Mesenchymal stem cell (in vitro differentiated cells and primary cell): ENCODE measurements around the gene ITGAL.

Source experiments
- DNase-seq: peaks from one replicate; pipeline ENCODE4 v3.0.0-alpha.2; 2013
- H2AFZ ChIP-seq: one replicate; pipeline ENCODE4 v1.6.1; 2013; ENCODE audit warnings: low read depth, mild to moderate bottlenecking, control low read depth, inconsistent platforms, low read length, moderate library complexity
- H2AK5ac ChIP-seq: 2 replicates; pipeline ENCODE4 v1.6.1; 2013; ENCODE audit warnings: low read length, moderate library complexity, mild to moderate bottlenecking, inconsistent platforms; ENCODE audit not compliant: severe bottlenecking
- H2BK120ac ChIP-seq: one replicate; pipeline ENCODE4 v1.6.1; 2013; ENCODE audit warnings: low read depth, mild to moderate bottlenecking, inconsistent platforms, low read length, moderate library complexity
- H2BK12ac ChIP-seq, 2 experiments: one replicate each; pipeline ENCODE4 v1.6.1; 2013; ENCODE audit warnings: inconsistent platforms in 2 of 2, low read length in 2 of 2, mild to moderate bottlenecking in 2 of 2, moderate library complexity in 2 of 2, control low read depth in 1 of 2
- H2BK15ac ChIP-seq: one replicate; pipeline ENCODE4 v1.6.1; 2013; ENCODE audit warnings: mild to moderate bottlenecking, low read depth, inconsistent platforms; ENCODE audit not compliant: poor library complexity, severe bottlenecking
- H2BK5ac ChIP-seq: 2 replicates; pipeline ENCODE4 v1.6.1; 2013; ENCODE audit warnings: low read depth, mild to moderate bottlenecking, low read length, control low read depth, inconsistent platforms; ENCODE audit not compliant: poor library complexity, severe bottlenecking
- H3K14ac ChIP-seq, 2 experiments: one replicate each; pipeline ENCODE4 v1.6.1; 2013; ENCODE audit warnings: inconsistent platforms in 2 of 2, low read length in 2 of 2, control low read depth in 1 of 2, mild to moderate bottlenecking in 1 of 2, moderate library complexity in 1 of 2
- H3K18ac ChIP-seq, 2 experiments: one replicate each; pipeline ENCODE4 v1.6.1; 2013; ENCODE audit warnings: inconsistent platforms in 2 of 2, low read length in 2 of 2, control low read depth in 1 of 2, low read depth in 1 of 2, mild to moderate bottlenecking in 1 of 2
- H3K23ac ChIP-seq, 2 experiments: one replicate each; pipeline ENCODE4 v1.6.1; 2013; ENCODE audit warnings: inconsistent platforms in 2 of 2, low read length in 2 of 2, mild to moderate bottlenecking in 2 of 2, moderate library complexity in 2 of 2, control low read depth in 1 of 2
- H3K27ac ChIP-seq: 2 replicates; pipeline ENCODE4 v1.5.1; 2013; ENCODE audit warnings: mild to moderate bottlenecking, moderate library complexity, low read length, control low read depth, inconsistent platforms; ENCODE audit not compliant: poor library complexity, severe bottlenecking
- H3K27me3 ChIP-seq, 2 experiments: 2 replicates each; pipeline versions ENCODE4 v1.6.1 to v1.7.0; 2013; ENCODE audit warnings: low read length in 2 of 2, mild to moderate bottlenecking in 2 of 2, moderate library complexity in 2 of 2, control low read depth in 1 of 2, inconsistent platforms in 1 of 2; ENCODE audit not compliant: control insufficient read depth in 1 of 2, insufficient read depth in 1 of 2
- H3K36me3 ChIP-seq, 2 experiments: 2 replicates each; pipeline versions ENCODE4 v1.6.1 to v1.7.0; 2013; ENCODE audit warnings: low read length in 2 of 2, control low read depth in 1 of 2, inconsistent platforms in 1 of 2, low read depth in 1 of 2, mild to moderate bottlenecking in 1 of 2; ENCODE audit not compliant: insufficient read depth in 2 of 2, control insufficient read depth in 1 of 2
- H3K4ac ChIP-seq, 2 experiments: one replicate each; pipeline ENCODE4 v1.6.1; 2013; ENCODE audit warnings: inconsistent platforms in 2 of 2, low read length in 2 of 2, mild to moderate bottlenecking in 2 of 2, moderate library complexity in 2 of 2, control low read depth in 1 of 2, low read depth in 1 of 2
- H3K4me1 ChIP-seq: 2 replicates; pipeline ENCODE4 v1.6.1; 2013; ENCODE audit warnings: low read depth, low read length, control low read depth; ENCODE audit not compliant: control insufficient read depth, insufficient read depth
- H3K4me2 ChIP-seq: 2 replicates; pipeline ENCODE4 v1.6.1; 2013; ENCODE audit warnings: low read length, mild to moderate bottlenecking, inconsistent platforms; ENCODE audit not compliant: poor library complexity, severe bottlenecking
- H3K4me3 ChIP-seq, 2 experiments: 2 replicates each; pipeline versions ENCODE4 v1.5.1 to v1.7.0; 2013; ENCODE audit warnings: low read length in 2 of 2, mild to moderate bottlenecking in 2 of 2, control low read depth in 1 of 2, low read depth in 1 of 2; ENCODE audit not compliant: insufficient read depth in 1 of 2
- H3K79me1 ChIP-seq: replicated peaks from 2 replicates; pipeline ENCODE4 v1.6.1; 2013; ENCODE audit warnings: mild to moderate bottlenecking, control low read depth, low read length, inconsistent platforms; ENCODE audit not compliant: poor library complexity, severe bottlenecking
- H3K9ac ChIP-seq: 2 replicates; pipeline ENCODE4 v1.7.0; 2013; ENCODE audit warnings: mild to moderate bottlenecking, low read length, moderate library complexity
- H3K9me3 ChIP-seq: 2 replicates; pipeline ENCODE4 v1.7.0; 2013; ENCODE audit warnings: mild to moderate bottlenecking, low read length; ENCODE audit not compliant: control insufficient read depth
- H4K8ac ChIP-seq: one replicate; pipeline ENCODE4 v1.6.1; 2013; ENCODE audit warnings: inconsistent platforms, mild to moderate bottlenecking, low read length, moderate library complexity
- H4K91ac ChIP-seq: one replicate; pipeline ENCODE4 v1.6.1; 2013; ENCODE audit warnings: mild to moderate bottlenecking, low read length, inconsistent platforms
- whole genome bisulfite sequencing: methylation state at CpG from one replicate; pipeline ENCODE4 v1.1.7; 2013; ENCODE audit warnings: mixed read lengths; 5-methylcytosine and 5-hydroxymethylcytosine counted together

ITGAL gene

GRCh38 chr16:30439720-30440348 is 32.7 kb upstream of the ITGAL start:
- no peak overlapping the region for H2AFZ ChIP-seq
- H2BK15ac ChIP-seq = no peak overlapping the region
- no peak overlapping the region for H2BK5ac ChIP-seq
- no peak overlapping the region for H3K4ac ChIP-seq
- no peak overlapping the region for H3K27ac ChIP-seq
- no peak overlapping the region for H3K9ac ChIP-seq
- no peak for DNase-seq
- no peak overlapping the region for H2BK120ac ChIP-seq
- H3K4me2 ChIP-seq = no peak overlapping the region
- no peak overlapping the region for H3K4me3 ChIP-seq
- H3K36me3 ChIP-seq = peaks cover 4 to 20% of the 10 kb centered on the region in 2 experiments
- H3K9me3 ChIP-seq = no peaks in the 10 kb centered on the region
- H3K79me1 ChIP-seq = peaks cover 11% of the 10 kb centered on the region
- H3K18ac ChIP-seq = no peak overlapping the region
- peaks cover 0 to under 1% of the 10 kb centered on the region in 2 experiments for H3K27me3 ChIP-seq
- H3K23ac ChIP-seq = no peak overlapping the region
- no peak overlapping the region for H3K14ac ChIP-seq
- H2BK12ac ChIP-seq = no peak overlapping the region
- H3K4me1 ChIP-seq = peaks cover 1% of the 10 kb centered on the region
- H4K8ac ChIP-seq = no peak overlapping the region
- WGBS = 90% methylated on average over 4 of the region's 6 CpGs
- no peak overlapping the region for H2AK5ac ChIP-seq
- H4K91ac ChIP-seq = no peak overlapping the region

- Histone ChIP-seq H2AK5ac (no peak overlapping the region), H3K9ac (no peak overlapping the region), H3K4me1 (peaks cover 7% of the 10 kb centered on the region), H3K79me1 (peaks cover 11% of the 10 kb centered on the region), H3K27me3 (no peaks in the 10 kb centered on the region), H3K36me3 (peaks cover 4 to 20% of the 10 kb centered on the region in 2 experiments), H2BK15ac (no peak overlapping the region), H4K91ac (no peak overlapping the region), H3K18ac (no peak overlapping the region), H3K14ac (no peak overlapping the region), H3K23ac (no peak overlapping the region), H2BK12ac (no peak overlapping the region), H3K9me3 (no peaks in the 10 kb centered on the region), H3K4me3 (peak overlapping the region in 1 of 2 experiments; percentile 95), H2BK120ac (no peak overlapping the region), H4K8ac (no peak overlapping the region), H3K4ac (no peak overlapping the region), H2BK5ac (no peak overlapping the region), H2AFZ (no peak overlapping the region), H3K4me2 (no peak overlapping the region), H3K27ac (no peak overlapping the region)
- 100% methylated on average over 2 of the region's 2 CpGs for WGBS
- no peak for DNase-seq
Measured at GRCh38 chr16:30443631-30444030, 28.9 kb upstream of the ITGAL start.

- Histone ChIP-seq H3K4me1 (peaks cover 7% of the 10 kb centered on the region), H3K18ac (peak overlapping the region; percentile 1 to 92), H3K4ac (peak overlapping the region; percentile 0 to 16), H2BK120ac (no peak overlapping the region), H3K36me3 (peaks cover 4 to 20% of the 10 kb centered on the region in 2 experiments), H3K4me3 (peak overlapping the region; percentile 79 to 95), H2AFZ (no peak overlapping the region), H3K14ac (no peak overlapping the region), H3K27ac (peak overlapping the region; percentile 17), H3K9ac (peak overlapping the region; percentile 99), H3K27me3 (no peaks in the 10 kb centered on the region), H2AK5ac (no peak overlapping the region), H3K23ac (no peak overlapping the region), H3K9me3 (no peaks in the 10 kb centered on the region), H2BK5ac (no peak overlapping the region), H2BK15ac (no peak overlapping the region), H4K8ac (peak overlapping the region; percentile 14), H2BK12ac (no peak overlapping the region), H4K91ac (peak overlapping the region; percentile 81), H3K4me2 (peak overlapping the region; percentile 82), H3K79me1 (peaks cover 11% of the 10 kb centered on the region)
- no peak for DNase-seq
- WGBS = 98% methylated on average over 29 of the region's 29 CpGs
Measured at GRCh38 chr16:30444231-30445148, 28.1 kb upstream of the ITGAL start.

- no peak for DNase-seq
- peak overlapping the region; percentile 79 to 95 for H3K4me3 ChIP-seq
- H4K91ac ChIP-seq = peak overlapping the region; percentile 81
- H4K8ac ChIP-seq = peak overlapping the region; percentile 14
- H3K14ac ChIP-seq = no peak overlapping the region
- H3K4ac ChIP-seq = peak overlapping the region; percentile 0 to 16
- H3K27me3 ChIP-seq = no peaks in the 10 kb centered on the region
- H3K36me3 ChIP-seq = peaks cover 4 to 20% of the 10 kb centered on the region in 2 experiments
- peak overlapping the region; percentile 71 for H2BK120ac ChIP-seq
- peak overlapping the region; percentile 17 for H3K27ac ChIP-seq
- H3K18ac ChIP-seq = peak overlapping the region; percentile 40 to 92
- no peak overlapping the region for H2BK15ac ChIP-seq
- H3K4me1 ChIP-seq = peaks cover 7% of the 10 kb centered on the region
- 54% methylated on average over 11 of the region's 11 CpGs for WGBS
- no peak overlapping the region for H2AK5ac ChIP-seq
- no peaks in the 10 kb centered on the region for H3K9me3 ChIP-seq
- peak overlapping the region; percentile 99 for H3K9ac ChIP-seq
- H3K23ac ChIP-seq = no peak overlapping the region
- peaks cover 11% of the 10 kb centered on the region for H3K79me1 ChIP-seq
- peak overlapping the region; percentile 7 for H2AFZ ChIP-seq
- H3K4me2 ChIP-seq = peak overlapping the region; percentile 82
- no peak overlapping the region for H2BK5ac ChIP-seq
- no peak overlapping the region for H2BK12ac ChIP-seq
Measured at GRCh38 chr16:30445149-30445407, 27.5 kb upstream of the ITGAL start.
